Hematopoietic multipotent progenitor cell treated with erythropoietin and hydrocortisone succinate and interleukin-3 and kit ligand, for 17 days (in vitro differentiated cells): ENCODE results near the gene SLC2A4.

Experiments used
- DNase-seq: peaks from one replicate; pipeline ENCODE4 v3.0.0-alpha.2; 2015; ENCODE audit warnings: low spot score

The SLC2A4 gene

DNA sequence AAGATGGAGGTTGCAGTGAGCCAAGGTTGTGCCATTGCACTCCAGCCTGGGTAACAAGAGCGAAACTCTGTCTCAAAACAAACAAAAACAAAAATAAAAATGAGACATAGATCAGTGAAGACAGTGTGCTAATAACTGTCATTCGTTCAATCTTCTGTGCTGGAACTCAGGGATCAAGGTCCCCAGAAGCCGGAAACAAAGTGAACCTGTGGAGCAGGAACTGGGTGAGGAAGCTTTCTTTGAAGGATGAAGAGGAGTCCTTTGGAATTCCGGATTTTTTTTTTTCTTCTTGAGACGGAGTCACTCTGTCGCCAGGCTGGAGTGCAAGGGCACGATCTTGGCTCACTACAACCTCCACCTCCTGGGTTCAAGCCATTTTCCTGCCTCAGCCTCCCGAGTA, 2.1 kb upstream of the SLC2A4 start:
- no peak for DNase-seq

DNA sequence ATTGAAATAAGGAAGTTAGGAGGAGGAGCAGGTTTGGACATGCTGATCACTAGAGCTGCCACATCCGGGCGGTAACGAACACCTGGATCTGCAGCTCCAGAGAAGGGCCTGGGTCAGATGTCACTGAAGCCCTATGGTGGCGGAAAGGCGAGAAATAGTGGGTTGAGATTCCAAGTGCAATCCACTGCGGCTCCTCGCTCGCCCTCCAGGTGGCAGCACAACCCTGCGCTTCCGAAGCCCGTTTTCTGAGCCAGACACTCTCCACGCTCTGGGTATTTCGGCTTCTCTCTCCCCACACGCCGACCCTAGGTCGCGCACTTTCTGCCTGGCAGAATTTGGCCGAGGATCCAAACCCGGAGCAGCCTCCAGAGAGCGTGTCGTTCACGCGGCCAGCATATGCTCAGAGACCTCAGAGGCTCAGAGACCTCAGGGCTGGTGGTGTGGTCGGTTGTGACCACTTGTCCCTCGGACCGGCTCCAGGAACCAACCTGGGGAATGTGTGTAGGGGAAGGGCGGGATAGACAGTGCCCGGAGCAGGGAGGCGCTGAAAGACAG, 922 bp upstream of the SLC2A4 start:
- peak; percentile 89 for DNase-seq

- DNase-seq = peak; percentile 60
Measured at GRCh38 chr17:7281953-7282751, 634 bp downstream of the SLC2A4 start.

- DNase-seq = peak; percentile 90
Measured at GRCh38 chr17:7282752-7283321, 1.3 kb downstream of the SLC2A4 start.

DNA sequence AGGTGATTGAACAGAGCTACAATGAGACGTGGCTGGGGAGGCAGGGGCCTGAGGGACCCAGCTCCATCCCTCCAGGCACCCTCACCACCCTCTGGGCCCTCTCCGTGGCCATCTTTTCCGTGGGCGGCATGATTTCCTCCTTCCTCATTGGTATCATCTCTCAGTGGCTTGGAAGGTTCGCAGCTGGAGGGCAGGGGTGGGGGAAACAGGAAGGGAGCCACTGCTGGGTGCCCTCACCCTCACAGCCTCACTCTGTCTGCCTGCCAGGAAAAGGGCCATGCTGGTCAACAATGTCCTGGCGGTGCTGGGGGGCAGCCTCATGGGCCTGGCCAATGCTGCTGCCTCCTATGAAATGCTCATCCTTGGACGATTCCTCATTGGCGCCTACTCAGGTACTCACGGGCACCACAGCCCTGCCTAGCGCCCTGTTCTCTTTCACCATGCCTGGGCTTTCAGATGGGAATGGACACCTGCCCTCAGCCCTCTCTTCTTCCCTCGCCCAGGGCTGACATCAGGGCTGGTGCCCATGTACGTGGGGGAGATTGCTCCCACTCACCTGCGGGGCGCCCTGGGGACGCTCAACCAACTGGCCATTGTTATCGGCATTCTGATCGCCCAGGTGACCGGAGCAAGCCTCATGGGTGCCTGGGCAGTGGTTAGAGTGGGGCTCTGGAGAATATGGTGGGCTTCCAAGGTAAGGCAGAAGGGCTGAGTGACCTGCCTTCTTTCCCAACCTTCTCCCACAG, 2.1 kb downstream of the SLC2A4 start:
- DNase-seq = no peak

- DNase-seq = no peak
Measured at GRCh38 chr17:7284911-7285310, 3.4 kb downstream of the SLC2A4 start.

DNA sequence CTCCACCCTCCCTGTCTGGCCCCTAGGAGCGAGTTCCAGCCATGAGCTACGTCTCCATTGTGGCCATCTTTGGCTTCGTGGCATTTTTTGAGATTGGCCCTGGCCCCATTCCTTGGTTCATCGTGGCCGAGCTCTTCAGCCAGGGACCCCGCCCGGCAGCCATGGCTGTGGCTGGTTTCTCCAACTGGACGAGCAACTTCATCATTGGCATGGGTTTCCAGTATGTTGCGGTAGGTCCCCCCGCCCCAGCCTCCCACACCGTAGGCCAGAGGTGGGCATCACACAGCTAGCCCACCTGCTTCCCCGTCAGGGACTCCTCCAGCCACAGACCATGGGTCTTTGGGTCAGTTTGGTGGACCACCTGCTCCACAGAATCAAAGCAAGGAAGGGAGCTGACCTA, 4.2 kb downstream of the SLC2A4 start:
- DNase-seq = no peak

- DNase-seq = no peak
Measured at GRCh38 chr17:7289256-7290032, 7.9 kb downstream of the SLC2A4 start.

DNA sequence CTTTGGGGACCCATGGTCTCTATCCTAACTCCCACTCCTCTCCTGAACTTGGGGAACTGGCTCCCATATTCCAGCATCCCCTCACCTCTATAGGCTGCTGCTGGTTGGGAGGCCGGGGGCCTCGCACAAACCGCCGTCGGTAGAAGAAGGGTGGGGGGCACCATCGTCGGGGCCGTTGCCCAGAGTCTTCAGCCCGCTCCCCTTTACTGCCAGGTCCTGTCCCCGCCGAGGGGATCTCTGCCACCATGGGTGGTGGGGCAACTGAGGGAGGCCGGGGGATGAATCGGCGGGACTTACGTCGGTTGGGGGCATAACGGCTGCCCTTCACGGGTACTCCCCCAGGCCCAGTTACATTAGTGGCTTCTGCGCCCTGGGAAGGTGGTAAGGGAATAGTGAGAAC, 8.6 kb downstream of the SLC2A4 start:
- DNase-seq = no peak

DNA sequence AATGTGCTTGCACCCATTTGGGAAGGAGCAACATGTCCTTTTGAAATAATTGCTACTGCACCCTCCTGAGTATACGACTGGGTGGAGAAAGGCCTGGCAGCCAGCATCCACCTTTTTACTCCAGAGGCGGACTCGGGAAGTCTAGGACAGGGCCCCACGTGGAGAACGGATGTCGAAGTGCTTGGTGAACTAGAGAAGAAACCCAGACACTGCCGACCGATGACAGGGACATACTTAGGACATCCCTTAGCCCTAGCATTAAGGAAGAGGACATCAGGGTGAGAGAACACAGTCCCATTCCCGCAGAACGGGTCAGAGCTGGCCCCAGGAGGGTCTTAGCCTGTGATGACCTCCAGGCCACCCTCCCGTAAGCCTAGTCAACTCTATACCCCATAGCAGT, 9.2 kb downstream of the SLC2A4 start:
- no peak for DNase-seq

- DNase-seq = no peak
Measured at GRCh38 chr17:7292194-7292593, 10.7 kb downstream of the SLC2A4 start.

DNA sequence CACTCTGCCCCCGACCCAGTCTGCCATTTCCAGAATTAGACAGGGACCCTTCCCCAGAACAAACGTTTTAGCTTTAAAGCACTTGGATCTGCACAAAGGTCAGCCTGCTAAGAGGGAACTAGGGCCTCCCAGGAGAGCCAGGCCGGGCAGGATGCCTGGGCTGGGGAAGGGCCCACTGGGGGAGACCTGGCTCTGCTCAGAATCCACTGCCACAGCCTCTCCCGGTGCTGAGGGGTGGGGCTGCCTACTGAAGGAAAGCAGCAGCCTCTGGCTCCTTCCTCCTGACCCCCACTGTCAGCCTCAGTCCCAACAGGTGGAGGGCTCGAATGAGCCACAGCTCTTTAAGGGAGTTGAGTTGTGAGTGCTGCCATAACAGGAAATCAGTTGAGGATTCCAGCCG, 11.2 kb downstream of the SLC2A4 start:
- no peak for DNase-seq

GRCh38 chr17:7293159-7293558, 11.6 kb downstream of the SLC2A4 start:
- no peak for DNase-seq

GRCh38 chr17:7293816-7294613, 12.5 kb downstream of the SLC2A4 start:
- peak; percentile 58 for DNase-seq

DNA sequence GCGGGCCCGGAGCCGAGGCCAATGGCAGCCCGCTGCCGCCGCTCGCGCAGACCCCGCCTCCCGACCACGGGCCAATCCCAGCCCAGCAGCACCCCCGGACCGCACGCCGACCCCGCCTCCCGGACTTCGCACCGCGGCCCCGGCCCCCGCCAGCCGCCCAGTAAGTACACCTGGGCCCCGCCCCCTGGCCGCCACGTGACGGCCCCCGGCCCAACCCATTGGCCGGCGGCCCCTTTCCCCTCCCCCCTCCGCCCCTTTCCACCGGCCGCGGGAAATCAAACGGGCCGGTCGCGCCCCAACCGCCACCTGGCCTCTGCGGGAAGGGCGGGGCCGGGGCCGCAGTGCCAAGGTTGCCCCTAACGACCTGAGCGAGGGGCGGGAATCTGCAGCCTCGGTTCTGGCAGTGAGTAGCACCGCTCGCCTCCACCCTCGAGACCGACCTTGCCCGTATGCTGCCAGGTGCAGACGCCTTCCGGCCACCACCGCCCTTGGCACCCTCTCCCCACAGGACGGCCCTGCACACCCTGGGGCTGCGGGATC, 13.2 kb downstream of the SLC2A4 start, which contains the start of gene YBX2:
TSS of gene YBX2 (minus strand) at position 26 of the 540 bp plus-strand sequence. CDS start 139 bp downstream, outside the sequence.
- peak; percentile 79 for DNase-seq

GRCh38 chr17:7295230-7296180, 14.0 kb downstream of the SLC2A4 start:
- DNase-seq = no peak

DNA sequence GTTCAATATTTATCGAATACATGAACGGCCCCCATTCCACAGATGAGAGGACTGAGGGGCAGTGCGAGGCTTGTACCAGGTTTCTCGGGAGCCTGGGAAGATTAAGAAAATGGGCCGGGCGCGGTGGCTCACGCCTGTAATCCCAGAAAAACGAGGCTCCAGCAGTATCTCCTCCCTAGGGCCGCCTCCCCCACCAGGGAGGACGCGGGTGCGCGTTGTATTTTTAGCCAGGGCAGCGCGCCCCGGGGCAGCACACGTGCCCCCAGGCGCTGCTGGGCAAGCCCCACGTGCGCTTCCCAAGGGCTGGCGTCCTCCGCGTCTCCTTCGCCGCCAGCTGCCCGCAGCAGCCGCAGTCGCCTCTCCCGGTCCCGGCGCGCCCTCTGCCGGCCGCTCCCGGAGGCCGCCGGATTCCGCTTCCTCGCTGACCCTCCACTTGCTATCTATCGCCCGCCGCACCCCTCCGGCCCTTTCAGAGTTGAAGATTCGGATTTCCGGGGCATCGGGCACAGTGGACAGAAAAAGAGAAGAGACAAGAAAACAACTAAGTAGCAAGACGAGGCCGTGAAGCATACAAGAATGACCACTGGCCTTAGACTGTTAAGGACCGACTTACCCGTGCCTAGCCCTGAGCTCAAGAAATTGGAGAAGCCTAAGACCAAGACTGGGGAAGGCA, 14.8 kb downstream of the SLC2A4 start:
- peak; percentile 85 for DNase-seq

- no peak for DNase-seq
Measured at GRCh38 chr17:7304179-7304578, 22.7 kb downstream of the SLC2A4 start.
